A549 (cell line): ENCODE measurements around the gene ZNF37A. TPM values are rescaled to one million over a fixed set of nuclear protein-coding genes. Genes with fewer than 3 reads are reported as not detected.

Experiments used
- ATAC-seq, 2 experiments: fragments of 200-7000 bp in 1 of 2; fragments of >200 bp in 1 of 2; cut with Nextera tagmentation in 1 of 2; cut with Tn5 transposase in 1 of 2; 3 replicates each; pipeline versions ENCODE4 v1.8.0 to v1.9.1; 2018 to 2020; ENCODE audit warnings: mild to moderate bottlenecking in 1 of 2, moderate library complexity in 1 of 2
- CTCF ChIA-PET: fragments of 300-600 bp; sonication (Branson Sonifier 250); formaldehyde crosslinking; extraction: SDS; loops from one replicate; lab custom pipeline; 2021; ENCODE audit warnings: antibody characterized with exemption, inconsistent platforms; lab: Yijun Ruan, JAX
- POLR2A ChIA-PET: fragments of 350-600 bp; formaldehyde crosslinking; extraction: SDS; loops from one replicate; lab custom pipeline; 2021; ENCODE audit warnings: antibody characterized with exemption, inconsistent platforms; lab: Yijun Ruan, JAX
- DNase-seq, 2 experiments: peaks; one replicate each; pipeline versions ENCODE4 v3.0.0 to v3.0.0-alpha.2; 2011 to 2016; ENCODE audit warnings: low read depth in 1 of 2, low spot score in 1 of 2
- FAIRE-seq: peaks from 2 replicates; lab custom pipeline; 2011; peaks lifted over from hg19 to GRCh38; lab: Jason Lieb, UNC
- H3K27ac ChIP-seq, 2 experiments: fragments of >200 bp; sonication (Bioruptor Twin); formaldehyde crosslinking; 3 replicates each; pipeline ENCODE4 v1.5.1; 2016 to 2017
- H3K4me1 ChIP-seq: fragments of >200 bp; sonication (Bioruptor Twin); formaldehyde crosslinking; 3 replicates; pipeline ENCODE4 v1.6.1; 2016
- H3K4me2 ChIP-seq: fragments of >200 bp; sonication (Bioruptor Twin); formaldehyde crosslinking; 3 replicates; pipeline ENCODE4 v1.6.1; 2016
- H3K4me3 ChIP-seq: fragments of >200 bp; sonication (Bioruptor Twin); formaldehyde crosslinking; 3 replicates; pipeline ENCODE4 v1.5.1; 2016
- H3K9me3 ChIP-seq: fragments of >200 bp; sonication (Bioruptor Twin); formaldehyde crosslinking; 3 replicates; pipeline ENCODE4 v1.6.1; 2016
- BCL3 ChIP-seq: fragments of >200 bp; sonication (Bioruptor Twin); formaldehyde crosslinking; IDR thresholded peaks from 3 replicates; pipeline ENCODE4 v1.6.1; 2016
- BHLHE40 ChIP-seq: IDR thresholded peaks from 2 replicates; pipeline ENCODE4 v1.6.1; 2012; ENCODE audit warnings: low read depth, low read length, inconsistent platforms
- CBX8 ChIP-seq: fragments of 200-600 bp; sonication (generic); IDR thresholded peaks from 2 replicates; pipeline ENCODE4 v1.6.1; 2016
- CEBPB ChIP-seq, 2 experiments: fragments of >200 bp in 1 of 2; sonication (Bioruptor Twin) in 1 of 2; formaldehyde crosslinking in 1 of 2; IDR thresholded peaks; 2 replicates each; pipeline ENCODE4 v1.6.1; 2012 to 2016
- EHF ChIP-seq: fragments of 250-450 bp; sonication (Bioruptor Pico); IDR thresholded peaks from 2 replicates; pipeline ENCODE4 v1.5.0; 2020; ENCODE audit warnings: mild to moderate bottlenecking
- EHMT2 ChIP-seq: fragments of 200-600 bp; sonication (generic); IDR thresholded peaks from 2 replicates; pipeline ENCODE4 v1.6.1; 2016; ENCODE audit warnings: antibody characterized with exemption, low read depth, mild to moderate bottlenecking, moderate library complexity
- EP300 ChIP-seq, 2 experiments: fragments of >200 bp; sonication (Bioruptor Twin); formaldehyde crosslinking; IDR thresholded peaks; 2 replicates in 1 of 2; 3 replicates in 1 of 2; pipeline ENCODE4 v1.6.1; 2016 to 2017
- FOSB ChIP-seq: fragments of 250-450 bp; sonication (Bioruptor Pico); IDR thresholded peaks from 2 replicates; pipeline ENCODE4 v1.5.0; 2020; ENCODE audit warnings: mild to moderate bottlenecking, moderate library complexity
- FOSL2 ChIP-seq, 2 experiments: fragments of 450-650 bp in 1 of 2; fragments of >200 bp in 1 of 2; sonication (Bioruptor Twin) in 1 of 2; formaldehyde crosslinking; IDR thresholded peaks; 2 replicates each; pipeline versions ENCODE4 v1.5.0 to v1.6.1; 2016 to 2020; ENCODE audit warnings: mild to moderate bottlenecking in 1 of 2, moderate library complexity in 1 of 2
- FOXS1 ChIP-seq: fragments of 250-450 bp; sonication (Bioruptor Pico); IDR thresholded peaks from 2 replicates; pipeline ENCODE4 v1.5.0; 2020; ENCODE audit warnings: mild to moderate bottlenecking, moderate library complexity
- HDAC2 ChIP-seq: fragments of 200-600 bp; sonication (generic); IDR thresholded peaks from 2 replicates; pipeline ENCODE4 v1.6.1; 2016
- HEYL ChIP-seq: fragments of 250-450 bp; sonication (Bioruptor Pico); IDR thresholded peaks from 2 replicates; pipeline ENCODE4 v1.8.0; 2021; ENCODE audit warnings: mild to moderate bottlenecking, moderate library complexity
- HOXB13 ChIP-seq: fragments of 250-450 bp; sonication (Bioruptor Pico); IDR thresholded peaks from 2 replicates; pipeline ENCODE4 v1.5.0; 2020; ENCODE audit warnings: low read depth, mild to moderate bottlenecking, moderate library complexity
- HOXB5 ChIP-seq: fragments of 250-450 bp; sonication (Bioruptor Pico); IDR thresholded peaks from 2 replicates; pipeline ENCODE4 v1.5.0; 2020; ENCODE audit warnings: mild to moderate bottlenecking, moderate library complexity
- JUNB ChIP-seq: fragments of >200 bp; sonication (Bioruptor Twin); formaldehyde crosslinking; IDR thresholded peaks from 2 replicates; pipeline ENCODE4 v1.6.1; 2016
- KDM1A ChIP-seq: fragments of 200-600 bp; sonication (generic); IDR thresholded peaks from 2 replicates; pipeline ENCODE4 v1.6.1; 2016; ENCODE audit warnings: low read depth, mild to moderate bottlenecking
- MAFK ChIP-seq: fragments of 450-650 bp; IDR thresholded peaks from 2 replicates; pipeline ENCODE4 v1.6.1; 2014; ENCODE audit not compliant: partially characterized antibody
- MAZ ChIP-seq: fragments of 150-350 bp; IDR thresholded peaks from 2 replicates; pipeline ENCODE4 v1.6.1; 2014; ENCODE audit warnings: antibody characterized with exemption, low read depth, low read length, borderline replicate concordance
- NFE2L2 ChIP-seq: fragments of 150-350 bp; conservative IDR thresholded peaks from 2 replicates; pipeline ENCODE4 v1.6.1; 2014; ENCODE audit warnings: low read length
- NR3C1 ChIP-seq: fragments of >200 bp; sonication (Bioruptor Twin); formaldehyde crosslinking; IDR thresholded peaks from 3 replicates; pipeline ENCODE4 v1.6.1; 2017
- PHF8 ChIP-seq: fragments of 200-600 bp; sonication (generic); IDR thresholded peaks from 2 replicates; pipeline ENCODE4 v1.6.1; 2016; ENCODE audit warnings: low read depth, mild to moderate bottlenecking, antibody characterized with exemption, moderate library complexity, borderline replicate concordance
- POLR2A ChIP-seq: IDR thresholded peaks from 2 replicates; pipeline ENCODE4 v1.6.1; 2012; ENCODE audit warnings: mild to moderate bottlenecking, low read length
- RARB ChIP-seq: fragments of 250-450 bp; sonication (Bioruptor Pico); IDR thresholded peaks from 2 replicates; pipeline ENCODE4 v1.8.0; 2021; ENCODE audit warnings: mild to moderate bottlenecking, moderate library complexity
- SMC3 ChIP-seq: fragments of >200 bp; sonication (Bioruptor Twin); formaldehyde crosslinking; IDR thresholded peaks from 3 replicates; pipeline ENCODE4 v1.6.1; 2018; ENCODE audit warnings: inconsistent platforms
- TP53 ChIP-seq: fragments of 250-450 bp; sonication (Bioruptor Pico); IDR thresholded peaks from 2 replicates; pipeline ENCODE4 v1.5.0; 2021; ENCODE audit warnings: mild to moderate bottlenecking, moderate library complexity
- ZC3H11A ChIP-seq: fragments of 450-650 bp; IDR thresholded peaks from 2 replicates; pipeline ENCODE4 v1.6.1; 2014; ENCODE audit warnings: antibody characterized with exemption, mild to moderate bottlenecking
- ZFP36 ChIP-seq: fragments of 450-650 bp; IDR thresholded peaks from 2 replicates; pipeline ENCODE4 v1.6.1; 2014; ENCODE audit warnings: borderline replicate concordance; ENCODE audit not compliant: partially characterized antibody
- ZNF302 ChIP-seq: fragments of 250-450 bp; sonication (Bioruptor Pico); IDR thresholded peaks from 2 replicates; pipeline ENCODE4 v1.9.0; 2021; ENCODE audit warnings: inconsistent platforms, mild to moderate bottlenecking, moderate library complexity
- ZSCAN20 ChIP-seq: fragments of 250-450 bp; sonication (Bioruptor Pico); IDR thresholded peaks from 2 replicates; pipeline ENCODE4 v1.8.0; 2022; ENCODE audit warnings: mild to moderate bottlenecking, moderate library complexity
- WGBS: methylation state at CpG from one replicate; pipeline ENCODE4 v1.1.6; 2017; ENCODE audit errors: missing lambda C conversion rate; 5-methylcytosine and 5-hydroxymethylcytosine counted together
- polyA plus RNA-seq, 4 experiments: library from polyadenylated mRNA; depleted of rRNA in 3 of 4; stranded (reverse); fragments of >200 nt; fragmentation: RNase III in 1 of 4; extraction: RNeasy Plus Mini Kit Qiagen cat#74134 plus additional on column Dnase treatment in 1 of 4; gene quantifications; 2 replicates in 3 of 4; 3 replicates in 1 of 4; pipeline ENCODE4 v1.2.3, GENCODE V29; 2011 to 2017
- TF ChIP-seq, protein P1 (sequence below): IDR thresholded peaks from 2 replicates; pipeline ENCODE4 v1.6.1; 2012; ENCODE audit warnings: low read depth, borderline replicate concordance

ZNF37A gene
- polyA plus RNA-seq, 2 of the 4 experiments (the other 2 are of a cell fraction), result 7.3 to 14.1 TPM

GRCh38 chr10:38070501-38070900 is 23.6 kb upstream of the ZNF37A start:
- DNase-seq (no peak), ATAC-seq (no peak), FAIRE-seq (no peak)
- H3K4me1 ChIP-seq, result no peaks in the 10 kb centered on the region
- H3K9me3 ChIP-seq, result peaks cover 25% of the 10 kb centered on the region
- no peak overlapping the region for H3K27ac ChIP-seq
- no peak overlapping the region for H3K4me2 ChIP-seq
- POLR2A ChIA-PET, result no interaction called here
- H3K4me3 ChIP-seq, result no peak overlapping the region
- TF ChIP-seq ZNF302 (no peak), ZFP36 (no peak), FOXS1 (CRISPR knock-in tag) (no peak), JUNB (no peak), PHF8 (no peak), HDAC2 (no peak), MAZ (no peak), HOXB13 (no peak), CBX8 (no peak), EP300 (IDR thresholded peaks at IDR 0.05) (no peak), CEBPB (IDR thresholded peaks at IDR 0.05) (no peak), NR3C1 (no peak), ZSCAN20 (CRISPR knock-in tag) (no peak), MAFK (no peak), KDM1A (no peak), SMC3 (no peak), FOSB (no peak), HOXB5 (CRISPR knock-in tag) (no peak), RARB (CRISPR knock-in tag) (no peak)
- TF ChIP-seq, protein P1, sequence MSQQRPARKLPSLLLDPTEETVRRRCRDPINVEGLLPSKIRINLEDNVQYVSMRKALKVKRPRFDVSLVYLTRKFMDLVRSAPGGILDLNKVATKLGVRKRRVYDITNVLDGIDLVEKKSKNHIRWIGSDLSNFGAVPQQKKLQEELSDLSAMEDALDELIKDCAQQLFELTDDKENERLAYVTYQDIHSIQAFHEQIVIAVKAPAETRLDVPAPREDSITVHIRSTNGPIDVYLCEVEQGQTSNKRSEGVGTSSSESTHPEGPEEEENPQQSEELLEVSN, result no peak
- CTCF ChIA-PET, result interaction anchor here (0.6 kb wide), 2 partner anchors 80 to 944 kb away, joined by 3 to 4 read pairs; no protein-coding TSS in a partner anchor
- WGBS, result 70% methylated on average over 8 of the region's 8 CpGs

DNA sequence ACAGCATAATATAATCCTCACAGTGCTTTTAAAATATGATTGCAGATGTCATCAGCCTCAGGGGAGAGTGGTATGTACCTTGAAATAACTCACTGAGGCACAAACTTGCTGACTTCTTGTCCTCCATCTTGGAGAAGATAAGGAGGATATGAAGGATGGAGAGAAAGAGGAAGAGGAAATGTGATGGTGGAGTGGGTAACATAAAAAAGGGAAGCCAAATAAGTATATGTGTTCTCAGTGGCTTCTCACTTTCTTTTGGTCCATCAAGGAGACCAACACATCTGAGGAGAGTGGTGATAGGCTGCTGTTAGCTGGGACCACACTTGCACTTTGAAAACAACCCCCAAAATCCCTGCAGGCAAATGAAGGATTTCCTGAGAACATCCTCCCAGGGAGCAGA is 21.6 kb upstream of the ZNF37A start:
- H3K4me3 ChIP-seq, result no peak overlapping the region
- H3K4me1 ChIP-seq, result no peaks in the 10 kb centered on the region
- no peak overlapping the region for H3K4me2 ChIP-seq
- peaks cover 19% of the 10 kb centered on the region; the same call in 2 of the 3 replicates for H3K9me3 ChIP-seq
- POLR2A ChIA-PET, result no interaction called here
- TF ChIP-seq FOSL2 (IDR thresholded peaks at IDR 0.05) (no peak), FOSL2 (CRISPR knock-in tag; IDR thresholded peaks at IDR 0.05) (no peak), EHMT2 (no peak), BHLHE40 (no peak), CEBPB (IDR thresholded peaks at IDR 0.05) (no peak), POLR2A (no peak), NFE2L2 (no peak), SMC3 (no peak), TP53 (CRISPR knock-in tag) (no peak), HEYL (CRISPR knock-in tag) (no peak), BCL3 (no peak), FOSB (no peak), HOXB5 (CRISPR knock-in tag) (no peak), ZSCAN20 (CRISPR knock-in tag) (no peak), ZC3H11A (no peak), EHF (CRISPR knock-in tag) (no peak)
- TF ChIP-seq, all 56 proteins: peak for 0
- ATAC-seq (no peak), FAIRE-seq (no peak), DNase-seq (no peak)
- CTCF ChIA-PET, result no interaction called here
- no peak overlapping the region for H3K27ac ChIP-seq
